Measurements from ENCODE around the gene DSG1. TPM values are rescaled to one million over a fixed set of nuclear protein-coding genes. Genes with fewer than 3 reads are reported as not detected.
"Not testable (repeated sequence)": the region's sequence is repeated elsewhere in the genome, so short reads cannot be mapped to it uniquely, and the experiment has no call there.

DSG1 gene
- total RNA-seq, 1 experiment from 2014 or later = 0.02 TPM

DNA sequence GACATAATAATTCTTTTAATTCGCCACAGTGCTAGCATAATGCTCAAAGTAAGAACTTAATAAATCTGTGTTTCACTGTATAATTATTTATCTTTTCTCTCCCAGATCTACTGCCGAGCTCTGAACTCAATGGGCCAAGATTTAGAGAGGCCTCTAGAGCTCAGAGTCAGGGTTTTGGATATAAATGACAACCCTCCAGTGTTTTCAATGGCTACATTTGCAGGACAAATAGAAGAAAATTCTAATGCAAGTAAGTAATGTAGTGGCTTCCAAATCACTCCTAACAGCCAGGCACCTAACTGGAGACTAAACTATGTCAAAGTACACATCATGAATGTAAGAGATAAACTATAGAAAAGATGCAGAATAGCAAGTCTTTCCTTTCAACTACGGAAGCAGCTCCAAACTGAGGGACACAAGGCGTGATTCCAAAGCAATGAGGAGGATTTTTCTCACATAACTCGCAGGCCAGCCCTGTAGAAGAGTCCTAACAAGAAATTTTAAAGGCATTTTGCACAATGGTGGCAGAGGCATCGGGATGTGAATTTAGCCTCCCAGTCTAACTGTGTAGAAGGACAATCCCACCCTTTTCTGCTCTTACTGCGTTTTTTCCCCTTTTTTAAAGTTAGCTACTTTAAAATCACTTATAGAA, 12.0 kb downstream of the DSG1 start:
- DNase-seq (ENCODE audit: extremely low read depth, low read depth) = no peak

DNA sequence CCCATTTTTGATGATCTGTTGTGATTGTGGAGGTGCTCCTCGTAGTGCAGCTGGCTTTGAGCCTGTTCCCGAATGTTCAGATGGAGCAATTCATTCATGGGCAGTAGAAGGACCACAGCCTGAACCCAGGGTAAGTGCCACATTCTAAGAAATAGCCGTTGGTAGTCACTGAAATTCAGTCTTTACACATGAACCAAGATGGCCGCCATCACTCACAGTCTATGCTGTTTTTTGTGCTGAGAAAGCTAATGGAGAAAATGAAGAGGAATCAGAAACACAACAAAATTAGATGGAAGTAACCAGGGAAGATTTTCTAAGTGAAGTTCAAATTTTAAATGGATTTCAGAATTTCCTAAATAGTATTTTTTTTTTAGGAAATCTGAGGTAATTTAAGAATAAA, 25.5 kb downstream of the DSG1 start:
- no peak for DNase-seq (ENCODE audit: extremely low read depth, low read depth)

DNA sequence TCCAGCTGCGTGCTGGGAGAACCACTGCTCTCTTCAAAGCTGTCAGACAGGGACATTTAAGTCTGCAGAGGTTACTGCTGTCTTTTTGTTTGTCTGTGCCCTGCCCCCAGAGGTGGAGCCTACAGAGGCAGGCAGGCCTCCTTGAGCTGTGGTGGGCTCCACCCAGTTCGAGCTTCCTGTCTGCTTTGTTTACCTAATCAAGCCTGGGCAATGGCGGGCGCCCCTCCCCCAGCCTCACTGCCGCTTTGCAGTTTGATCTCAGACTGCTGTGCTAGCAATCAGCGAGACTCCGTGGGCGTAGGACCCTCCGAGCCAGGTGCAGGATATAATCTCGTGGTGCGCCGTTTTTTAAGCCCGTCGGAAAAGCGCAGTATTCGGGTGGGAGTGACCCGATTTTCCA, 35.4 kb downstream of the DSG1 start:
- not testable (repeated sequence) for DNase-seq (ENCODE audit: extremely low read depth, low read depth)

DNA sequence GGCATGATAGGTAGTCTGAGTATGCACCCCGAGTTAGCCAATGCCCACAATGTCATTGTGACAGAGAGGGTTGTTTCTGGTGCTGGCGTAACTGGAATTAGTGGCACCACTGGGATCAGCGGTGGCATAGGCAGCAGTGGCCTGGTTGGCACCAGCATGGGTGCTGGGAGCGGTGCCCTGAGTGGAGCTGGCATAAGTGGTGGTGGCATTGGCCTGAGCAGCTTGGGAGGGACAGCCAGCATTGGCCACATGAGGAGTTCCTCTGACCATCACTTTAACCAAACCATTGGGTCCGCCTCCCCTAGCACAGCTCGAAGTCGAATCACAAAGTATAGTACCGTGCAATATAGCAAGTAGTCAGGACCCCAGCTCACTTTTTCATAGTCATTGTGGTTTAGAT, 37.0 kb downstream of the DSG1 start:
- DNase-seq (ENCODE audit: extremely low read depth, low read depth) = no peak

DNA sequence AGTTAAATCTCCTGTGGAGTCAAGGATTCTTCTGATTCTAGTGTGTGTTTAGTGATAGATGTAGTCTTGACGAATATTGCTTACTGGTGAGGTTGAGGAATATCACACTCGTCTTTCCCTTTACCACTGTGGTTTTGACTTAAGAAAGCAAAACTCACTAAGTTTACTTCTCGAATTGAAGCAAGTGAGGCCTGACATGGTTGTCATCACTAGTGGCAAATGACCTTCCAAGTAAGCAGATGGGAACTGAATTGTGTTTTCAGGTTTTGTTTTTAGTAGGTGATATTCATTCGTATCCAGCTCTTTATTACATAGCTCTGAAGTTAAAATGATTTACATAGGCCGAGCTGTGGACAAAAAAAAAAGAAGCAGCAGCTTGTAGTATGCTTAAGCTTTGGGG, 38.1 kb downstream of the DSG1 start:
- no peak for DNase-seq (ENCODE audit: extremely low read depth, low read depth)

DNA sequence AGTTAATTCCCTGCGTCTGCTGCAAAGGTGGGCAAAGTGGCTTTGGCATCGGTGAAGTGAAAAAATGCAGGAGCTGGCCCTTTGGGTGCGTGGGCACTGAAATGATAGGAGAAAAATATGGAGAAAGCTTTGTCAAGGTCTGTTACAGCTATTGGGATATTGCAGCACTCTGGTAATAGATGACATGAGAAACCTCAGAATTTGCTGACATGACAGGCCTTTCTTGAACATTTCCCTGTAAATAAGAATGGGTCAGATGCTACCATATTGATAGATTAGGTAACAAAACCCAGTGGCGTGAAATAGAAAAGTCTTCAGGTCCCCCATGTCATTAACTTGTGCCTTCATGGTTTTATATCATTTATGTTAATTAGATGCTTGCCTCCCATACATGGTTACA, 46.2 kb downstream of the DSG1 start:
- DNase-seq (ENCODE audit: extremely low read depth, low read depth) = no peak

DNA sequence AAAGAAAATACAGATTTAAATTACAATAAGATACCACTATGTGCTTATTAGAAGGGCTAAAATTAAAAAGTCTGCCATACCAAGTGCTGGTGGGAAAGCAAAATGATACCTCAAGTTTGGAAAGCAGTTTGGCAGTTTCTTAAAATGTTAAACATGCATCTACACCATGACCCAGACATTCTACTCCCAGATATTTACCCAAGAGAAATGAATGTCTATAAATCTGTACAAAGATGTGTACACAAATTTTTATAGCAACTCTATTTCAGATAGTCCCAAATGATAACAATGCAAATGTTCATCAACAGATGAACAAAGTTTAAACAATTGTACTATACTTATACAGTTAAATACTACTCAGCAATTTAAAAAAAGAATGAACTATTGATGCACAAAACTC, 51.5 kb downstream of the DSG1 start:
- no peak for DNase-seq (ENCODE audit: extremely low read depth, low read depth)

DNA sequence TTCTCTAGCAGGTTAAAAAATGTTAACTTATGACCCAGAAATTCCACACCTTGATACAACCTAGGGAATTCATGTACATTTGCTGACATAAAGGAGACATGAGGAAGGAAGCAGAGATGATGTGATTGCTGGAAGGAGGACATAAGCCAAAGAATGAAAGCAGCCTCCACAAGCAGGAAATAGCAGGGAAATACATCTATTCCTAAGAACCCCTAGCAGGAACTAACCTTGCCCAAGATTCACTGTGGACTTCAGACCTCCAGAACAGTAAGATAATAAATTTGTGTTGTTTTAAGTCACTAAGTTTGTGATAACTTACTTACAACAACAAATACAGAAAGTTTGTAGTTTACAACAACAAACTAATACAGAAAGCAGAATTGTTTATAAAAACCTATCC, 54.0 kb downstream of the DSG1 start:
- DNase-seq (ENCODE audit: extremely low read depth, low read depth) = no peak

DNA sequence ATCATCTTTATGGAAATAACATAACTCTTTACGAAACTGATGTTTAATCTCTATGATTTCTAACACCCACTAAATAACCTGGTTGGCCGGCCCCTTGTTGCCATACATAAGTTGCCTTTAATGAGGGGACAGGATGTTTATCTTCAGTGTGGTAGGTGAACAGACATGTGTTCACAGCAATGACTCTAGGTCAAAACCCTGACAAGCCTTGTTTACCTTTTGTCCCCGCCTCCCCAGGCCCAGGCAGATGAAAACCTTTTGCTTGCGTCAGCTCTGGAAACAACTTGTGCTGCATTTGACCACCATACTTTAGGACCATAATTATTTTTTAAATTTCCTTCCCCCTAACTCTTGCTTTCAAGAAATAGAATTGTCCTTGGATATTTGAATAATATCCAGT, 55.7 kb downstream of the DSG1 start:
- DNase-seq (ENCODE audit: extremely low read depth, low read depth) = no peak

DNA sequence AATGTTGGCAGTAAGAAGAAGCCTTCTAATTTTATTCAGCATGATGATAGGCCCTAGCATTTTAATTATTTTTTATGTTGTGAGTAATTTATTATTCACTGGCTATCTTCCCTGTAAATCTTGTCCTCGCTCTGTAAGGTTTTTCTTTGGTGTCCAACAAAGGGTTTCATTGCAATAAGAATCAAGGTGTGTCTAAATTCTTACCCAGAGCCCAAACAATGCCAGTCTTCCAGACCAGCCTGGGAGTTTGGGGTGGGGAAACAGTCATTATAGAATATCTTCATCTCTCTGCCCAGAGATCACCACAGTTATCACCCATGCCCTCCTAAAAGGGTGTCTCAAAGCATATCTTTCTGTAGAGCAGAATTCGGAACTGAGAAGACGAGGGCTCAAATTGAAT, 58.5 kb downstream of the DSG1 start, which contains the start of gene DSG4:
TSS of gene DSG4 (plus strand) at position 301 of the 400 bp plus-strand sequence. CDS start 135 bp downstream, outside the sequence.
- no peak for DNase-seq (ENCODE audit: extremely low read depth, low read depth)

DNA sequence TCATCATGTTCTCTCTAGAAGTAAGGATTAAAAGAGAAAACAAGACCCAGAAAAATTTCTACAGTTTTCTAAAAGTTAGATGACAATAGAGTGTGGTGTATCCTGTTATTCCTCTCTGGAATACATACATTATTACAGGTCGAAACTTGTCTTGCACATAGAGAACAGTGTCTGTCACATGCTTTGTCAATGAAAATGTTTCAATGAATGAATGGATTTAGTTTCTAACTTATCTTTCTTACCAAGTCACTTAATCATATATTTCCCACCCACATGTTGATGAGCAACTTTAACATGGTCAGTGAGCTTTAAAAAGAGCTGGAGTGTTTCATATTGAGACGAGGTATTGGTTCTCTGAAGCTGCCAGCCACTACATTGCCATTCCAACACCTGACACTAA, 63.0 kb downstream of the DSG1 start:
- no peak for DNase-seq (ENCODE audit: extremely low read depth, low read depth)

DNA sequence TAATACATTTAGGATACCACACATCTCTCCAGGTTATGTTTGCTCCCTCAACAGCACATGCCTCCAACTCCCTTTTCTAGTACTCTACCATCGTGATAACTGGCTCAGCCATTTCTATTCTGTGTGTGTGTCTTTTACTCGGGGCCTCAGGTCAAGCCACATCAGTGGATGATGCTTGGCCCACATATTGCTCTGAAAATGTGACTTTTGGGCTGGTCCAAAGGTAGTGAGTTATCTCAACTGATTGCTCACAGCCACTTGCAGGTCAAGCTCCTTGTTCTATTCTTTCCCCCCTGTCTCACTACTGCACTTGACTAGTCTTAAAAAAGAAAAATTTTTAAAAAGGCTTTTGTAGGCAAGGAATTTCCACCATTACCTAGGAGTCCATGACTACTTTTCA, 64.1 kb downstream of the DSG1 start:
- DNase-seq (ENCODE audit: extremely low read depth, low read depth) = no peak

DNA sequence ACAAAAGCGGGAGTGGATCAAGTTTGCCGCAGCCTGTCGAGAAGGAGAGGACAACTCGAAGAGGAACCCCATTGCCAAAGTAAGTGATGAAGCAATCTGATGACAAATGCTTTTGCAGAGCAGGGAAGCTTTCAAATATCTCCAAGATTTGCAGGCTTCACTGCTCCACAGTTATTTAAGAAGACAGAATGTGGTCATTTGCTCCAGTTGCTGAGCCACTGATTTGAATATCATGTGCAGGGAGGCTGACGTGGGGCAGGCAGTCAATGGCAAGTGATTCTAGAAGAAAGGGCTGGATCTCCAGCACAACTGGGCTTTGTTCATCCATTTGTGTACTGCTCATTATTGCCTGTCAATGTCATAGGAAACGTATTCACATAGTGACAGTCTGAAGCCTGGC, 68.8 kb downstream of the DSG1 start:
- DNase-seq (ENCODE audit: extremely low read depth, low read depth) = no peak

DNA sequence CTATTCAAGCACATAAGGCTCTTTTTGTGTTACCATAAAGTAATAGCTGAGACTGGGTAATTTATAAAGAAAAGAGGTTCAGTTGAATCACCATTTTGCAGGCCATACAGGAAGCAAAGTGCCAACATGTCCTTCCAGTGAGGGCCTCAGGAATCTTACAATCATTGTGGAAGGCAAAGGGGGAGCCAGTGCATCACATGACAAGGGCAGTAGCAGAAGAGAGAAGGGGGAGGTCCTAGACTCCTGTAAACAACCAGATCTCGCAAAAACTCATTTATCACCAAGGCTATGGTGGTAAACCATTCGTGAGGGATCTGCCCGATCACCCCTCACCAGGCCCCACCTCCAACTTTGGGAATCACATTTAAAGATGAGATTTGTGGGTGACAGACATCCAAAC, 75.3 kb downstream of the DSG1 start:
- DNase-seq (ENCODE audit: extremely low read depth, low read depth) = no peak

DNA sequence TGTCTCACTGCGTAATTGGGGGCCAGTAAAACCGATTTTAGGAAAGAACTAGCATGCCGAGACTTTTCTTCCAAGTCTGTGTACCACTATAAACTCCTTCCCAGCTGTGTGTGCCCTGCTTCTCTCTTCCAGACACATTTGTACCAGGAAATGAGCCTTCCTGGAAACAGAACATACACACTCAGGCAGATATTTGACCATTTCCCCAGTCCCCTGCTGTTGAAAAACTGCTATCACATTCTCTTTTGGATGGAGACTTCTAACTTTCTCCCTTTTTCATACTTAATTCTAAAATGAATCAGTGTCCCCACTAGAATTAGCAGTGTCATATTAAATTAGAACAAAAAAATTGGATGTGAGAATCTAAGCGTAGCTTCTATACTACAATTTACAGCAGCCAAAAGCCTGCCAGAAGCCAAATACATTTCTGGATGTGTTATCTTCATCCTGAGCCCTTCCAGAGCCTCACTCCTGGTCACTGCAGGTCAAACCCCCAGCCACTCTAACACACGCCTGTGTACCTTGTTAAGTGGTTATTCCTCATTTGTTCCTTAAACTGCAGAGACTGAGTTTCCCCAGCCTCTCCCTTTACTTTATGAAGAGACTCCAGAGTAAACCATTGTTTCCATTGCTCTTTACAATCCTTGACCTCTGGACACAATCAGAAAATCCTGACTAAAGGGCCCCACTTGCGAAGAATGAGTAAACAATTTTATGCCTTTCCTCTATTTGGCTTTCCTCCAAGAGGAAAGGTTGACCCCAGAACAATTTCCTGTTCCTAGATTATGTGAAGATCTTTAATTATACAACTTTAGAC, 79.0 kb downstream of the DSG1 start:
- no peak for DNase-seq (ENCODE audit: extremely low read depth, low read depth)

DNA sequence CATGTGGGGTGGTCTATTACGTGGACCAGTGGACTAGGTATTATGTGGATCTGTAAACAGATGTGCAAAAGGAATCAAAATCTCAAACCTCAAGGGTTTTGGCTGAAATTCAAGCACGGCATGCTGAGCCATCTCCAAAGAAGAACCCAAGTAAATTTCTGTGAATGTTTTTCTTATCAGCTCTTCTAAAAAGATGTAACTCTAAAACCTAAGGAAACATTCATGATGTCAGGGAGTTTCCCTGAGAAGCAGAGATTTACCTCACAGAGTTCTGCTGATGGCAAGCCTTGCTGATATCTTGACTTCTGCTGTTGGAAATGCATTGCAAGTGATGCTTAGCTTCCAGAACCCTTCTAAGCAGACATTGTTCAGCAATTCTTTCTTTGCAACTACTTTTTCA, 80.2 kb downstream of the DSG1 start:
- no peak for DNase-seq (ENCODE audit: extremely low read depth, low read depth)

DNA sequence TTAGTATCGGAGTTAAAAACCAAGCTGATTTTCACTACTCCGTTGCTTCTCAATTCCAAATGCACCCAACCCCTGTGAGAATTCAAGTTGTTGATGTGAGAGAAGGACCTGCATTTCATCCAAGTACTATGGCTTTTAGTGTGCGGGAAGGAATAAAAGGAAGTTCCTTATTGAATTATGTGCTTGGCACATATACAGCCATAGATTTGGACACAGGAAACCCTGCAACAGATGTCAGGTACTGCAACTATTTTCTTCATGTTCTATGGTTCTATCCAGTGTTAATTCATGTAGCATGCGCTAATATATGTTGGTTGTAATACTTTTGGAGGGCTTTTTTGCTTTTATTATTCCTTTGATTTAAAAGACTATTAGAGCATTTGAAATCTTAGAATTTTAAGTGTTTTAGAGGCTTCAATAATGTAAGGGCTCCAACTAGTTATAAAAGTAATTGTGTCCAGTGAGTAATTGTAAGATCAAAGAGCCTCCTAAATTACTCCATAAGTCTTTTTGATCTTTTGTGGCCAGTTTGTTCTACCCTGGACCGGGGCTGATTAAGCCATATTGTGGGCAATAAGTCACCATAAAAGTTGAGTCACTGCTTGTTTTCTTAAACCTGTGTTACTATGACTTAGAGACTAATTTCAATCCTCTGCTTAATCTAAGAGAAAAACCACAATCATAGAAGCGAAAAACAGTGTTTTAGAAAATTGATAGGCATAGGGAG, 81.5 kb downstream of the DSG1 start:
- DNase-seq (ENCODE audit: extremely low read depth, low read depth) = no peak

DNA sequence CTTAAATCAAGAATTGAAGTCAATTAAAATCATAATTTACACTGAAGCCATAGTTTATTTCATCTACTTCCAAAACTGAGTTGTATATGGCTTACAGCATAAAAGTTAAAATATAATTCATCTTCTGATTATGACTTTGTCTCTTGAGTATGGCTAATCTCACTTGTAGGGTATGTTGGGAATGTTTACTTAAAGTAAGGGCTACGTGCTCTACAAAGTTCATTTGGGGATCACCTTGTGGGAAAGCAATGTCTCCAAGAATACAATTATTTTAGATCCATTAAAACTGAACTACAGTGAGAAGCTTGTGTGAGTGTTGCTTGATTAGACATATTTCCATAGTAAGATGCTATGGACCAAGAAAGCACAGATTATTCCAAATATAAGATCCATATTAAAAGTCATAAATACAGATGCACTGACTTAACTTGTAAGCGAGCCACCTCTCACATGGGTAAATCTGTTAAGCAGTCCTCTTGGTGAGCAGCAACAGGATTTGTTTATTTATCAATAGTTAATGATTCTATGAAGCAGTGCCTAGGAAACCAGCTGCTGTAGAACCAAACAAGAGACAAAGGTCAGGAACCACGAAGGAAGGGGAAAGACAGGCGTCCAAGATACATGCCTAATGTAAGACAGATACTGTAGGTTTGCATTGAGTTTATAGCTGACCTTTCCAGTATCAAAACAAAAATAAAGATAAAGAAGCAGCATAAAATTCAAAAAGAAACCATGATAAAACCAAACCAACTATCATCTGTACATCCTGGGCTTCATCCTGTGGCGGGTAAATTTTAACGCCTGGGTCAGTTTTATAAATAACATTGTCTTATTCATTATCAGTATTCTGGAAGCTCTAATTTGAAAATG, 83.4 kb downstream of the DSG1 start:
- no peak for DNase-seq (ENCODE audit: extremely low read depth, low read depth)

DNA sequence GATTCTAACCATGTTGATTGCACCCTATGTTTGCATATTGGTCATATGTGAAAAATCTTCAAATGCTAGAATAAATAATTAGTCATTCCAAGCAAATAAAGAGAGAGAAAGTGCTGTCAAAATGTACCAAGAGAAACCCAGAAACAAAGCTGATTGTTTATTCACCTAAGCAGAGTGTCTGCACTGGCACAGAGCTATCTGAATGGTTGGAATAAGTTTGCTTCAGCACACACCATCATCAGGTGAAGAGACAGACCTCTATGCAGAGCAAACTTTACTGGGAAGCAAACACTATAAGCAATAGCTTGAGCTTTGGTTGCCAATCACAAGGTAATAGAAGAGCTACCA, 84.0 kb downstream of the DSG1 start:
- DNase-seq (ENCODE audit: extremely low read depth, low read depth) = no peak

DNA sequence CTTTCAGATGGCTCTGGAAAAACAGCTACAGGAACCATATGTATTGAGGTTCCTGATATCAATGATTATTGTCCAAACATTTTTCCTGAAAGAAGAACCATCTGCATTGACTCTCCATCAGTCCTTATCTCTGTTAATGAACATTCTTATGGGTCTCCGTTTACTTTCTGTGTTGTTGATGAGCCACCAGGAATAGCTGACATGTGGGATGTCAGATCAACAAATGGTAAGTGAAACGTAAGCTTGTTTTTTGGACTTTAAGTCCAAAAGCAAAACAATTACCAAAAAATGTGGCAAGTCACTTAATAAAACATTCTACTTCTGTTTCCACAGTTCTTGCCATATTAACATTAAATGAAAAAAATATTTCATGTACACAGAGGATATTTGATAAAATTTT, 85.4 kb downstream of the DSG1 start:
- DNase-seq (ENCODE audit: extremely low read depth, low read depth) = no peak

Measured in NCI-H460 (cell line).